Measurements from ENCODE around the gene HDAC7.

- TF ChIP-seq CTCF (IDR thresholded peaks at IDR 0.05; ENCODE audit: low read depth, low read length, missing input control) (no peak), RAD21 (IDR thresholded peaks at IDR 0.05) (no peak), ATF3 (IDR thresholded peaks at IDR 0.05) (no peak), YY1 (IDR thresholded peaks at IDR 0.05) (no peak), SP1 (IDR thresholded peaks at IDR 0.05) (no peak), TAF1 (conservative IDR thresholded peaks at IDR 0.05) (no peak), HNF4A (conservative IDR thresholded peaks at IDR 0.05) (no peak), JUND (IDR thresholded peaks at IDR 0.05) (no peak), RXRA (IDR thresholded peaks at IDR 0.05) (no peak), REST (IDR thresholded peaks at IDR 0.05) (no peak), MAX (IDR thresholded peaks at IDR 0.05) (no peak), HNF4G (IDR thresholded peaks at IDR 0.05) (no peak)
These were observed 21.8 kb upstream of the HDAC7 start for GRCh38 chr12:47841501-47841900.

Data from liver (tissue), 3 donors.